Lower lobe of right lung (tissue), 2 donors: Measurements from ENCODE around the gene NBEAL2. TPM values are rescaled to one million over a fixed set of nuclear protein-coding genes. Genes with fewer than 3 reads are reported as not detected.
"Not testable (repeated sequence)": the region's sequence is repeated elsewhere in the genome, so short reads cannot be mapped to it uniquely, and the experiment has no call there.

ENCODE experiments used
- ATAC-seq, 2 donors: fragments of 200-7000 bp; cut with Tn5 transposase; one replicate each; pipeline ENCODE4 v1.9.1; 2020 to 2022; ENCODE audit warnings: mild to moderate bottlenecking in 2 of 2, moderate library complexity in 2 of 2
- DNase-seq: peaks from one replicate; pipeline ENCODE4 v3.0.0-alpha.2; 2020
- H3K27ac ChIP-seq: fragments of 200-600 bp; one replicate; pipeline ENCODE4 v1.8.0; 2022
- H3K27me3 ChIP-seq: fragments of 200-600 bp; one replicate; pipeline ENCODE4 v1.8.0; 2022; ENCODE audit warnings: low read depth
- H3K36me3 ChIP-seq: fragments of 200-600 bp; one replicate; pipeline ENCODE4 v1.8.0; 2022; ENCODE audit warnings: mild to moderate bottlenecking
- H3K4me1 ChIP-seq: fragments of 200-600 bp; one replicate; pipeline ENCODE4 v1.8.0; 2022
- H3K4me3 ChIP-seq: fragments of 200-600 bp; one replicate; pipeline ENCODE4 v1.8.0; 2022; ENCODE audit warnings: mild to moderate bottlenecking
- H3K9me3 ChIP-seq: fragments of 200-600 bp; one replicate; pipeline ENCODE4 v1.8.0; 2022
- CTCF ChIP-seq: fragments of 200-600 bp; IDR thresholded peaks from one replicate; pipeline ENCODE4 v1.8.0; 2022; ENCODE audit warnings: antibody characterized with exemption, mild to moderate bottlenecking
- intact Hi-C: fragments of 100-400 bp; cut with DNase I; formaldehyde crosslinking; loops from one replicate; pipeline ENCODE4 v1.11.0; 2022
- total RNA-seq: library from RNA; stranded (reverse); fragmentation: NEBNext Ultra II Directional; extraction: Animal tissue kit (Norgen Biotek cat#: 25700); gene quantifications from one replicate; pipeline ENCODE4 v1.2.1, GENCODE V29; 2021
- donor health status: DM: no; HTN: yes; CAD: no; lungs with severe emphysema.

NBEAL2 gene
- total RNA-seq, 1 donor from 2014 or later = 97.0 TPM

GRCh38 chr3:47028146-47028545, 48.7 kb downstream of the NBEAL2 start:
- no peaks in the 10 kb centered on the region for H3K27me3 ChIP-seq
- H3K27ac ChIP-seq = no peak overlapping the region
- intact Hi-C loops = no loop called here
- TF ChIP-seq CTCF = no peak
- peaks cover 31% of the 10 kb centered on the region for H3K36me3 ChIP-seq
- H3K4me3 ChIP-seq = no peak overlapping the region
- ATAC-seq (no peak), DNase-seq (no peak)
- H3K4me1 ChIP-seq = peaks cover 8% of the 10 kb centered on the region
- no peaks in the 10 kb centered on the region for H3K9me3 ChIP-seq

GRCh38 chr3:47028667-47029066, 49.2 kb downstream of the NBEAL2 start:
- Histone ChIP-seq H3K4me3 (no peak overlapping the region), H3K27ac (no peak overlapping the region), H3K27me3 (no peaks in the 10 kb centered on the region), H3K9me3 (no peaks in the 10 kb centered on the region), H3K4me1 (peaks cover 8% of the 10 kb centered on the region), H3K36me3 (peaks cover 36% of the 10 kb centered on the region)
- ATAC-seq = no peak
- no peak for DNase-seq
- TF ChIP-seq CTCF = no peak
- intact Hi-C loops = no loop called here

GRCh38 chr3:47031041-47031440, 51.6 kb downstream of the NBEAL2 start:
- intact Hi-C loops, H3K27ac ChIP-seq, ATAC-seq, DNase-seq, H3K27me3 ChIP-seq, H3K9me3 ChIP-seq, H3K4me3 ChIP-seq, H3K4me1 ChIP-seq: not testable (repeated sequence)
- peaks cover 60% of the 10 kb centered on the region for H3K36me3 ChIP-seq

GRCh38 chr3:47034868-47035489, 55.5 kb downstream of the NBEAL2 start:
- H3K4me3 ChIP-seq = no peak overlapping the region
- H3K9me3 ChIP-seq = no peaks in the 10 kb centered on the region
- intact Hi-C loops = no loop called here
- no peaks in the 10 kb centered on the region for H3K4me1 ChIP-seq
- DNase-seq (no peak), ATAC-seq (no peak)
- peaks cover 73% of the 10 kb centered on the region for H3K36me3 ChIP-seq
- TF ChIP-seq CTCF = no peak
- H3K27me3 ChIP-seq = no peaks in the 10 kb centered on the region
- no peak overlapping the region for H3K27ac ChIP-seq

GRCh38 chr3:47035645-47036044, 56.2 kb downstream of the NBEAL2 start:
- ATAC-seq (no peak), DNase-seq (no peak)
- Histone ChIP-seq H3K27ac (no peak overlapping the region), H3K9me3 (no peaks in the 10 kb centered on the region), H3K27me3 (no peaks in the 10 kb centered on the region), H3K4me1 (no peaks in the 10 kb centered on the region), H3K36me3 (peaks cover 73% of the 10 kb centered on the region), H3K4me3 (no peak overlapping the region)
- TF ChIP-seq CTCF = no peak
- intact Hi-C loops = no loop called here

- intact Hi-C loops = no loop called here
Observed at GRCh38 chr3:47036145-47036544, 56.7 kb downstream of the NBEAL2 start.

GRCh38 chr3:47037302-47037701, 57.8 kb downstream of the NBEAL2 start:
- intact Hi-C loops, DNase-seq, H3K27ac ChIP-seq, H3K27me3 ChIP-seq, H3K4me3 ChIP-seq, ATAC-seq, H3K4me1 ChIP-seq, H3K9me3 ChIP-seq: not testable (repeated sequence)
- peaks cover 88% of the 10 kb centered on the region for H3K36me3 ChIP-seq

More at GRCh38 chr3:47036145-47036544, 56.7 kb downstream of the NBEAL2 start:
- Histone ChIP-seq H3K9me3 (no peaks in the 10 kb centered on the region), H3K27ac (no peak overlapping the region), H3K4me3 (no peak overlapping the region), H3K27me3 (no peaks in the 10 kb centered on the region), H3K4me1 (no peaks in the 10 kb centered on the region), H3K36me3 (peaks cover 77% of the 10 kb centered on the region)
- DNase-seq (no peak), ATAC-seq (no peak)
- no peak for TF ChIP-seq CTCF
